GM18517 (cell line): ENCODE data around the gene ZNF354C.

ENCODE experiments used
- ATAC-seq: cut with Tn5 transposase; IDR thresholded peaks from one replicate; pipeline ENCODE4 v1.9.1; 2021; ENCODE audit warnings: mild to moderate bottlenecking, moderate library complexity; ENCODE audit not compliant: unreplicated experiment

Gene ZNF354C

DNA sequence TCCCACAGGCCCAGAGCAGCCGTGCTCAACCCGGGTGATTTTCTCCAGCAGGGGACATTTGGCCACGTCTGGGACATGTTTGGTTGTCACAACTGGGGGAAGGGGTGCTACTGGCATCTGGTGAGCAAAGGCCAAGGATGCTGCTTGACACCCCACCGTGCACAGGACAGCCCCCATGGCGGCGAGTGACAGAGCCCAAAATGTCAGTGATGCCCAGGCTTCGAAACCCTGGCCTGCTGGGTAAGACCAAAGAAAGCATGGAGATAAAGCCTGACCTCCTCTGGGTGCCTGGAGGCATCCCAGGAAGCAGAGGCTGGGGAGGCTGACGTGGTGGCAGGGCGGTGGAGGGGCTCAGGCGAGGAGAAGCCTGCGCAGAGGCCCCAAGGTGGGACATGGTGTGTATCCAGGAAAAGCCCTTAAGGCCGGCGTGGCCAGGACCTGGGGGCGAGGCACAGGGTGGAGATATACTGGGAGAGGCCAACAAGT is 66.4 kb downstream of the ZNF354C start:
- no peak for ATAC-seq

DNA sequence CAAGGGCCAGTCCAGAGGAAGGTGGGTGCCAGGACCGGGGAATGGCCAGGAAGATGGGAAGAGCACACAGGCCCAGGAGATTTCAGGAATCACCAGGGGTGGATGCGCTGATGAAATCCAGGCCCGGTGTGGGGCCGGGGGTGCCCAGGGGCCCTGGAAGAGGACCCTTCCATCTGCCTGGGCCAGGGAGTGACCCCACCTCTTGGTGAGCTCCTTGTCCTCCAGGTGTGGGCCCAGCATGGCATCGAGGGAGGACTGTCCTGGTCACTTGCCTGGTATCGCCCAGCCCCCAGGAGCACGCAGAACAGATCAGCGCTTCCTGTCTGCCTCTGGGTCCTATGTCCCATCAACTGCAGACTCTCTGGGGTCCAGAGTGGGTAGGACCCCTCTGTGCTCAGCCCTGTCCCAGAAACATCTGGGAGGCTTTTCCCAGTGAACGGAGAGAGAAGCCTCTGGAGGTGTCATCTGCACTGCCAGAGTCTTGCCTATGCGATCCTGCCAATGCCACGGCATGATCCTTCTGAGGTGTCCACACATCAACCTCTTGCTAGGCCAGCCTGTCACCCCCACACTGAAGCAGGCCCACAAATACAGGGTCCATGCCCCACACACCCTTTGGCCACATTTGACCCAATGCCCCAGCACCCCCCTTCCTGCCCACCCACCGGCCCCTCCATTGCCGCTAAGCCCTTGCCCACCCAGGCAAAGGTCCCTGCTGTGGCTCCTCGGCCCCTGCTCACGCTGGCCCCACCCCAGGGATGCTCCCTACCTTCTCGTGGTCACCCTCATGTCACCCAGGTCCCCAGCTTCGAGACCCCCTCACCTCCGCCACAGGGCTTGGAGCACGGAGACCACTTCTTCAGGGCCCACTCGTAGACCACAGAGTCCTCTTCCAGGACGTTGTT is 67.2 kb downstream of the ZNF354C start:
- no peak for ATAC-seq

DNA sequence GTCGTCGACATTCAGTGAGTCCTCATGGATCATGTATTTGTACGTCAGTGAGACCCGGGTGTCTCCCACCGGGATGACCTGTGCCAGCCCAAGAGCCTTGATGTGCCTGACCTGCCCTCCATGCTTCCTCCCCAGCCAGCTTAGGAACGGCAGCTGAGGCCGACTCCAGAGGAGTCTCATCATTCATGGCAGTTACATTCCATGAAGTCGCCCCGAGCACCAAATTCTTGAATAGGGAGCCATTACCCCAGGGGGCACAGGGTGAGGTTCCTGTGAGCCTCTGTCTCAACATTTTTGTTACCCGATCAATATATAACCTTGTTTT is 67.8 kb downstream of the ZNF354C start:
- no peak for ATAC-seq

DNA sequence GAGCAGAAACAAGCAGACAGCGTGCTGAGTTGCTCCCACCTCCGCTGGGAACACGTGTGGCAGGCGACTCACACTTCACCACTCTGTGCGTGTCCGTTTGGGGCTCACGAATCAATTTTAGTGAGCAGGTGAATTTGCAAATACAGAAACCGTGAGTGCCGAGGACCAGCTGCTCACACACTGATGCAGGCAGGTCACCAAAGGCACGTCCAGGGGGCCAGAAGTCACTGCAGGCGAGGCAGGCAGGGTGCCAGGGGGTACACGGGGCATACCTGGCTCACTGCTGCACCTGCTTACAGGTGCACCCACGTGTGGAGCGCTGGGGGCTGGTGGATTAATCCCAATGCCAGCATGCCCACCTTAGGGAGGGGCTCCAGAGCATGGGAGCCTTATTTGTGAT is 68.8 kb downstream of the ZNF354C start:
- no peak for ATAC-seq

DNA sequence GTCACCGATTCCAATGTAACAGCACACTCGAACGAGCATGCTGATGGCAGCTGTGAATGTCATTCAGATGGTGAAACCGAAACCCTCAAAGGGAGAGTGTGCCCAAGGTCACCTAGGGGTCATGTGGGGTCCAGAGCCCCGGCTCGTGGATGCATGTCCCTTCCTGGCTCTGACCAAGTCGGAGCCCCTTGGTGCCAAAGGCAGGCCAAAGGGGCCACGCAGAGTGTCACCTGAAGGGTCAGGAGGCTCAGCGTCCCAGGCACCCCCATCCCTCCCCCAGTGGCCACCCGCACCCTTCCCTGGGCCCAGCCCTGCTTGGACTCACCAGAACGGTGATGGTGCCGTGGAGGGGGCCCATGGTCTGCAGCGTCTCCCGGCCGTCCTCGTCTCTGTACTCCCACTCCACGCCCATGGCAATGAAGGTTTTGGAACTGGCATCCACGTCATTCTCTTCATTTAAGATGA is 69.5 kb downstream of the ZNF354C start:
- no peak for ATAC-seq

DNA sequence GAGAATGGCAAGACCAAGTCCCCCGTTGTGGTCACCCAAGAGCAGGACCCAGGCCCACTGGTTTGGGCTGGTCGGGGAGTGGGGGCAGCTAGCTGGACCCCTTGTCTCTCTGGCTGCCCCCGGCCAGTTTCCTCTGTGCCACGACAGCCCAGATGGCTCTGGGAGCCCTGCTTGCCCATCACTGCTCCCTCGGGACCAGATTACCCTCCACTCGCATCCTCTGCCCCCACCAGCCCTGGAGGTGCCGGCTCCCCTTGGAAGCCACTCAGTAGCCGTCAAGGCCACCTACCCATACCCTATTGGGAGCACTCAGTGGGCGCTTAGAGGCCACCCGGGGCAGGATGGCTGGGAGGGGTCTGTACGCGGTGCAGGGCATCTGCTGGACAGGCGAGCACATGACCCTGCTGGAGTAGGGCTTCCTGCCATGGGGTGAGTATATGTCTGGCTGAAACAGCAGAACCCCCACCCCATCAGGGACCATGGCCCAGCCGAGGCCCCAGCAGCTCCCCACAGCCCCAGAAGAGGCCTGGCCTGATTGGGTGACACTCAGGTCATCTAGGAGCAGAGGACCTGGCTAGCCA is 70.0 kb downstream of the ZNF354C start:
- ATAC-seq = no peak

DNA sequence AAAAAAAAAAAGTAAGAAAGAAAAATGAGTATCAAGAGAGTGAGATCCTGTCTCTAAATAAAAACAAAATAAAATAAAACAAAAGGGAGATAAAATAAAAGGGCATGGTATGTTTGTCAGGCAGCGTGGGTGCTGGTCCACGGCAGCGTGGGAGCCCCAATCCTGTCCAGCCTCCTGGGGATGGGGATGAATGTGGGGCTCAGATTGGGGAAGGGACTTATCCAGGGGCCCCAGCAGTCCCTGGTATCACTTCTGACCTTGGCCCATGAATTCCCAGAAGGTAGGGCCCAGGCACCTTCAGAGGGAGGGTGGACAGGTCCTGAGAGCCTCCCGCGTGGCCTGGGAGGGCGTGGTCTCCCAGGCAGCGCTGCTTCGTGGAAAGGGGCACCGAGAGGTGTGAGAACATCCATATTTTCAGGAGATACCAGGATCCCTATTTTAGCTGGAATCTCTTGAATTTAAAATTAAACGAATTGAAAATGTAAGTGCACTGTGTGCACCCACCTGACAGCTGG is 71.2 kb downstream of the ZNF354C start:
- ATAC-seq = no peak

DNA sequence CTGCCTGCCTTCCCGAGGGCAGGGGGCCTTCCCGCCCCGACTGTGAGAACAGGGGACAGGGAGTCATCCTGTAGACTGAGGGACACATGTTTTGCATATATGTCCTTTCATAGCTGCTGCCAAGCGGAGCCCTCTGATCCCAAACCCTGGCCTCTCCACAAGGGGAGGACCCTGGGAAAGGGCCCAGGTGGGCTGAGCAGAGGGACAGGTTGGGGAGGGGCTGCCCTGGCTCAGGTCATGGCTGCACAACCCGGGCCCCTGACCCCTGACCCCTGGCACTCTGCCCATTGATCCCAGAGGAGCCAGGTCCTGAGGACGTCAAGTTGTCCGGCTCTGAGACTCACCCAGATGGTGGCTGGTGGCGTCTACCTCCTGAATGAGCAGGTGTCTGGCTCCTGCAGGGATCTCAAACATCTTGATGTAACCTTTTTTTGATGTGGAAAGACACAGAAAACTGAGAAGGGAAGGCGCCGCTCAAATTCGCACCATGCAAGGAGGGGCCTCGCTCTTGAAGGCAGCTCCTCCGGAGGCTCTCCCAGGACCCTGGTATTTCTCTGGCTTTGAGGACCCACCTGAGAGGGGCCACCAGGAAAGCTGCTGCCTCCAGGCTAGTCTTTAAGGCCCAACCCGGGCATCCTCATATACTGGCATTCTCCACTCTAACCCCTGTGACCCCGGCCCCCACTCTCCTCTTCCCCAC is 71.9 kb downstream of the ZNF354C start:
- no peak for ATAC-seq

DNA sequence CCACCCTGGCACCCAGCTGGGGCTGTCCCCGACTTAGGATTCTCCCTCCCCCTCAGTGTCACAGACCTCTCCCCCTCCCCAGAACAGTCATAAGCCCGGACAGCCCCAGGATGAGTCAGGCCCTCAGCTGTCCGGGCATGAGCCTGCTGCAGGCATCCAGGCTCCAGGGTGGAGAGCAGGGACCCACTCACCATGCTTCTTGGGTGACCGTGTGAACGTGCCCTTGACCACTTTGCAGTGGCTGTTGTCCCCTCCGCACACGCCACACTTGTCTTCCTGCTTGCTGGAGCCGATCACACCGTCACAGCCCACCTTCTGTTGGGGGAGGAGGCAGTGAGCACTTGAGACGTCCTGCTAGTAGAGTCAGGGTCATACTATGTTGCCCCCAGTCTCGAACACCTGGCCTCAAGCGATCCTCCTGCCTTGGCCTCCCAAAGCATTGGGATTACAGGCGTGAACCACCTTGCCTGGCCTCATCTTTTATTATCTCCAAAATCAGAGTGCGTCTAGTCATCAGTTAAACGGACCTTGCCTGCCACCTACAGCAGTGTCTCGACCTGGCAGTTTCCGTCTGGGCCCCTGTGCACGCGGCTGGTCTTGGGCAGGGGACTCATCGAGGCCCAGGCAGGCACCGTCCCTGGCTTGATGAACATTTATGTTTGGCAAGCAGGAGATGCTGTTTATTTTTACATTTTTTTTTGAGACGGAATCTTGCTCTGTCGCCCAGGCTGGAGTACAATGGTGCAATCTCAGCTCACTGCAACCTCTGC is 72.6 kb downstream of the ZNF354C start:
- no peak for ATAC-seq
